ENCODE measurements around the gene TEKT5.
A peak's percentile ranks its signal among the peaks of the same experiment; 100 is the strongest.
"Not testable (repeated sequence)": the region's sequence is repeated elsewhere in the genome, so short reads cannot be mapped to it uniquely, and the experiment has no call there.

Gene TEKT5

GRCh38 chr16:10694830-10695229 lies at the start of gene TEKT5:
Gene TEKT5 (minus strand): TSS chr16:10694930. CDS start chr16:10694873, 57 bp downstream.
- intact Hi-C loops (cut with DNase I) = no loop called here

GRCh38 chr16:10743610-10744369 lies 49.1 kb upstream of the TEKT5 start, which contains the start of gene NUBP1:
Gene NUBP1 (plus strand): TSS chr16:10743842. CDS start chr16:10743864, 22 bp downstream.
- intact Hi-C loops (cut with DNase I) = loop anchor here (5.0 kb wide), 1 partner anchor 174 kb away; no protein-coding TSS in a partner anchor

More at GRCh38 chr16:10694830-10695229, at the start of gene TEKT5:
- no peak for DNase-seq

DNA sequence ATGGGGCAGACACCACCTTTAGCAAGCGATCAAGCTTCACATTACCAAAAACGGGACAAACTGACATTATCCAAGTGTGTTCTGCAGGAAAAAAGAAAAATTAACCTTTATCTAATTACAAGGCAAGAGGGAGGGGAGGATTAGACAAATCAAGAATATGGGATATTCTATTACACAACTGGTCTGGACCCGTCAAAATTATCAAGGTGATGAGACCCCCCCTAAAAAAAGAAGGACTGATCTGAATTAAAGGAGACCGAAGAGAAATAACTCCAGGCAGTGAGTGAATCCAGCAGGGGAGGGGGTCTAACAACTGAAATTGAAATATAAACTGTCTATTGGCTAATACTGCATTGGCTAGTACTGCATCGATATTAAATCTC lies 48.5 kb upstream of the TEKT5 start:
- intact Hi-C loops (cut with DNase I) = loop anchor here (5.0 kb wide), 1 partner anchor 174 kb away; no protein-coding TSS in a partner anchor
- no peak for DNase-seq

More at GRCh38 chr16:10743610-10744369, 49.1 kb upstream of the TEKT5 start, which contains the start of gene NUBP1:
- peak; percentile 99 to 100 (median 100) for DNase-seq

- intact Hi-C loops (cut with DNase I) = loop anchor here (5.0 kb wide), 1 partner anchor 175 kb away; no protein-coding TSS in a partner anchor
- peak in 1 of 10 donors; percentile 44 for DNase-seq
These were observed 47.1 kb upstream of the TEKT5 start for GRCh38 chr16:10741844-10742243.

- intact Hi-C loops (cut with DNase I) = loop anchor here (5.0 kb wide), 1 partner anchor 176 kb away; no protein-coding TSS in a partner anchor
- DNase-seq = not testable (repeated sequence)
These were observed 46.5 kb upstream of the TEKT5 start for GRCh38 chr16:10741249-10741648.

GRCh38 chr16:10740845-10741208 lies 46.1 kb upstream of the TEKT5 start:
- intact Hi-C loops (cut with DNase I) = loop anchor here (5.0 kb wide), 1 partner anchor 176 kb away; no protein-coding TSS in a partner anchor
- no peak for DNase-seq

DNA sequence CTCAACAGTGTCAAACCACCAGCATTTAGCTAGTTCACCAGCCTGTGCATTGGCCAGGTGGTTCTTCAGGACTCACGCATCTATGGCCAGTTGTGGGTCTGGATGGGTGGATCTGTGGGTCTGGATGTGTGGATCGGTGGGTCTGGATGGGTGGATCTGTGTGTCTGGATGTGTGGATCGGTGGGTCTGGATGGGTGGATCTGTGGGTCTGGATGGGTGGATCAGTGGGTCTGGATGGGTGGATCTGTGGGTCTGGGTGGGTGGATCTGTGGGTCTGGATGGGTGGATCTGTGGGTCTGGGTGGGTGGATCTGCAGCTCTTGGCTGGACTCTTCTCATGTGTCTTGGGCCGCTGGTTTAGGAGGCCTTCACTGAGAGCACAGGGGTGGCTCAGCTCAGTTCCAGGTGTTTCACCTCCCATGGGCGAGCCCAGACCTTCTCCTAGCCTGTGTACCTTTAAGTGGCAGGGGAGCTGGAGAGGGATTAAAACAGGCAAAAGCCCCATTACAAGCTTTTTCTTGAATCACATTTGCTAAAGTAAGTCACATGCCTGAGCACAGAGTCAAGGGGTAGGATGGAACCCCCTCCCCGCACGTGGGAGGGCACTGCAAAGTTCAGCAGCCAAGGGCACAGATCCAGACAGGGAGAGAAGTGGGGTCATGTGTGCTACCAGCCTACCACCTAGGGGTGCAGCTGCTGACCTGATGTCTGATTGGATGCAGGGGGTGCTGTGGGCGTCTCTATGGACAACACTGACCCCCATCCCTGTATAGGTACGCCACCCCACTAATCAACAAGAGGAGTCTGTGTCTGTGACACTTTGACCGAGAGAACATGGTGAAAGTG lies 45.5 kb upstream of the TEKT5 start:
- intact Hi-C loops (cut with DNase I) = loop anchor here (5.0 kb wide), 1 partner anchor 177 kb away; no protein-coding TSS in a partner anchor
- no peak for DNase-seq

GRCh38 chr16:10738231-10739077 lies 43.7 kb upstream of the TEKT5 start:
- peak; percentile 45 to 96 (median 74) for DNase-seq
- intact Hi-C loops (cut with DNase I) = no loop called here

- DNase-seq = peak in 6 of 10 donors; percentile 22 to 69 (median 59)
- intact Hi-C loops (cut with DNase I) = loop anchor here (2.0 kb wide), 2 partner anchors 222 to 480 kb away; no protein-coding TSS in a partner anchor
These were observed 42.4 kb upstream of the TEKT5 start for GRCh38 chr16:10737068-10737625.

DNA sequence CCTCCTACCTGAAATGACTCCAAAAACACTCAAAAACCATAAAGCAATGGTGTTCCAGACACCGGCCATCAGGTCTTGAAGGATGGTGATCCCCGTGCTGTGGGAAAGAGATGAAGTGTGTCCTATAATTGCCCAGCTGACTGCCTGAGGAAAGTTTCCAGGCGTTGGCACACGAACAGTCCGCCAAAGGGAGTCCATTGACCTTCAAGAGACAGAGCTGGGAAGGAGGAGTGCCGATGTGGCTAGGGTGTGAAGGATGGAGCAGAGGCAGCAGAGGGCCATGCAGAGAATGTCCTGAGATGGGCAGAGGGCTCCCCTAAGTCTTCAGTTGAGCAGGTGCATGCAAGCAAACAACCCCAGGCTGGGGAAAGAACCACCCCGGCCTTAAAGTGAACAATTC lies 37.1 kb upstream of the TEKT5 start:
- no peak for DNase-seq
- intact Hi-C loops (cut with DNase I) = no loop called here

DNA sequence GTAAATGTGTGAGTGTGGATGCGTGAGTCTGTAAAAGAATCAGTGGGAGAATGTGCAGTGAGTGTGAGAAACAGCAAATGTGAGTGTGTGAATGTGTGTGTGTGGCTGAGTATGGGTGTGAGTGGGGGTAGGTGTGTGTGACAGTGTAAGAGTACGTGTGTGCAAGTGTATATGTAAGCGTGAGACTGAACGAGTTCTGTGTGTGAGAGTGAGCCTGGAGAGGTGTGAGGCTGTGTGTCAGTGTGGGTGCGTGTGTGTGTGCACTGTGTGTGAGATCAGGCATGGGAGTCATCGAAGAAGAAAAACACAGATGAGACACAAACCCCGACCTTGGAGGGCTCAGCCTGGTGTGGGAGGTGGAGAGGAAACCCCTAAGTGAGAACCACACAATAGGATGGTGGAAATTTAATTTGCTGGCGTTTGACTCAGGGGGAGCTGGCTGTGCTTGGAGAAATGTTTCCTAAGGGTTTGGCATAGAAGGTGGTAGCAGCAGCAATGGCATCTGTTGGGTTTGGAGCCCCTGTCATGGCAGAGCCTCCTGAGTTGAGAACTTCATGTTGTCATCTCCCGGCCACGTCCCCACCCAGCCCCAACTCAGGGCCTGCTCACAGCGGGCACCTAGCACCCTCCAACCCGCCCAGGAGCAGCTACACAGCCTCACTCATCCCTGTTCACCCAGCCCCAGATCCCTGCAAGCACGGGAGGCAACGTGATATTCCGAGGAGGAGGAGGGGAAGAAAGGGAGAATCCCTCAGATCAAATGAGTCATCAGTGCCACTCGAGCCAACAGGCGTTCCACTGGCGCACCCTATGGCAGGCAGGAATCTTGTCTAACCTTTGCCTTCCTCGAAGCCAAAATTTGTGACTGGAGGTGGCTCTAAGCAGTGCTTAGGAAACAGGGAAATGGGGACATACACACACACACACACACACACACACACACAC lies 34.6 kb upstream of the TEKT5 start:
- intact Hi-C loops (cut with DNase I) = no loop called here
- DNase-seq = peak in 4 of 10 donors; percentile 36 to 85 (median 58)

DNA sequence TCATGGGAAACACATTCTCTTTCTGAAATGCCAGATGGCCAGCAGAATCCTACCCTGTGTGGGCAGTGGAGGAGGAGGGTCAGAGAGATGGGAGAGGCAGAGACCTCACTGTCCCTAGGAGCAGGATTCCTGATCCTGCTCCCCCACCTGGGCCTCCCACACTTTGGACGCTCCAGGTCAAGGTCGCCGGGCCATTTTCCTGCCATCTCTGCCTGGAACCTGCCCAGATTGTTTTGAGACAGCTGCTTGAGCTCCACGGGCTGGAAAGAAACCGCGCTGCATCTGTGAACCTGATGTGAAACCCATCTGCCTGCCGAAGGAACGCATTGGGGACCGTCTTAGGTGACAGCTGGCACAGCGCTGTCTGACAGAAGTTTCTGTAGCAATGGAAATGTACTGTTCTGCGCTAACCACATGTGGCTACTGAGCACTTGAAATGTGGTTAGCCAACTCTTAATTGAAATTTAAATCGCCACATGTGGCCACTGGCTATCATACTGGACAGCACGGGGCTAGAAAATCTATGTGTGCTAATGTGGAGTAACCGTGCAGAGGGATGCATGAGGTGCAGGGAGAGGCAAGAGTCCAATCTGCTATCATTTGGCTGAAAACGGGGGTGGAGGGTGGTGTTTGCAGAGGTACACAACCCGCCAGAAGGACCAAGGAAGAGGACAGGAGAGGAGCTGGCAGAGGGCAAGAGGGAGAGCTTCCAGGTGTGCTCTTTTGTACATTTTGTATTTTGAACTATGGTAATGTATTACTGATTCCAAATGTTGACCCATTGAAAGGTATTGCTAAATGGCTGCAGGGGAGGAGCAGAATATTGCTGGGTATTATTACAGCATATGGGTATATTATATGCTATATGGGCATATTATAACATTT lies 33.5 kb upstream of the TEKT5 start:
- intact Hi-C loops (cut with DNase I) = no loop called here
- DNase-seq = peak in 3 of 10 donors; percentile 29 to 89 (median 78)

- intact Hi-C loops (cut with DNase I) = no loop called here
- no peak for DNase-seq
These were observed 14.2 kb upstream of the TEKT5 start for GRCh38 chr16:10708969-10709368.

GRCh38 chr16:10699756-10700155 lies 5.0 kb upstream of the TEKT5 start:
- intact Hi-C loops (cut with DNase I) = no loop called here
- DNase-seq = no peak

DNA sequence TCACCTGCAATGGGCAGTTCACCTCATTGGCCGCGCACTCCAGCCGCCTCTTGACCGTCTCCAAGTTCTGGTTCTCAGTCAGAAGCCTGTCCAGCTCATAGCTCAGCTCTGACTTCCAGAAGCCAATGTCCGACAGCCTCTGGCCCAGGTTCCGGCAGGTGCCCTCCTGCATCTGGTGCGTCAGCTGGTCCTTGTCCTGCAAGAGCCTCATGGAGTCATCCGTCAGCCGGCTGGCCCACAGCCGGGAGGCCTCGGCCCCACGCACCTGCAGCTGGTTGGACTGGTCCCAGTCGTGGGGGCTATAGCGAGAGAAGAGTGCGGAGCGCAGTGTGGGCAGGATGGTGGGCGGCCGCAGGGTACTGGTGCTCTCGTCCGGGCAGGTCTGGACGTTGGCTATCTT lies 424 bp downstream of the TEKT5 start:
- DNase-seq = no peak
- intact Hi-C loops (cut with DNase I) = no loop called here

DNA sequence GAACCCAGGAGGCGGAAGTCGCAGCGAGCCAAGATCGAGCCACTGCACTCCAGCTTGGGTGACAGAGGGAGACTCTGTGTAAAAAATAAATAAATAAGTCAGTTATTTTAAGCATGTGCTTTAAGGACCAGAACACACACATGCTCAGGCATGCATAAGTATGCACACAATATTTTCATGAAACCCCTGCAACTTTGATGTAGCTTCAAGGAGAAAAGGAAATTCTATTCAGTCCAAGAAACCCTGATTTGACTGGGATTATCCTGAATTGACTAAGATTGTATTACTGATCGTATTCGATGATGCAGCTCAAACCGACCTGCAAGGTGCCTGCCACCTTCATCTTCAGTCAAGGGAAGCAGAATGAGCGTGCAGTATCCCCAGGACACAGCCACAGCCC lies 841 bp downstream of the TEKT5 start:
- DNase-seq = no peak
- intact Hi-C loops (cut with DNase I) = no loop called here

- intact Hi-C loops (cut with DNase I) = no loop called here
- DNase-seq = no peak
These were observed 2.3 kb downstream of the TEKT5 start for GRCh38 chr16:10692470-10692869.

All from posterior cingulate gyrus (tissue), 11 donors.